K562 (cell line): ENCODE measurements around the gene ACTRT2. TPM values are rescaled to one million over a fixed set of nuclear protein-coding genes. Genes with fewer than 3 reads are reported as not detected.

Source experiments
- CEBPZ ChIP-seq: fragments of 150-350 bp; IDR thresholded peaks from 2 replicates; pipeline ENCODE4 v1.6.1; 2014; ENCODE audit warnings: low read depth, mild to moderate bottlenecking, low read length, borderline replicate concordance
- CTCF ChIP-seq, 3 experiments: IDR thresholded peaks in 2 of 3; conservative IDR thresholded peaks in 1 of 3; 2 replicates each; pipeline ENCODE4 v1.5.1; 2011 to 2012; ENCODE audit warnings: low read length in 3 of 3, mild to moderate bottlenecking in 3 of 3, control low read depth in 2 of 3, improper control_type of control experiment in 1 of 3, inconsistent platforms in 1 of 3, low read depth in 1 of 3, mixed read lengths in 1 of 3, moderate library complexity in 1 of 3; ENCODE audit not compliant: insufficient read depth in 2 of 3
- GATAD2B ChIP-seq: fragments of 450-650 bp; IDR thresholded peaks from 2 replicates; pipeline ENCODE4 v1.6.1; 2017; ENCODE audit warnings: mild to moderate bottlenecking, borderline replicate concordance
- IRF2 ChIP-seq: sonication (generic); formaldehyde crosslinking; IDR thresholded peaks from 2 replicates; pipeline ENCODE4 v1.8.1; 2022; ENCODE audit warnings: mild to moderate bottlenecking, missing genetic modification reagents
- KDM1A ChIP-seq, 2 experiments: fragments of 450-650 bp; IDR thresholded peaks; 2 replicates each; pipeline ENCODE4 v1.6.1; 2016; ENCODE audit warnings: mild to moderate bottlenecking in 2 of 2
- REST ChIP-seq, 2 experiments: fragments of 450-650 bp; formaldehyde crosslinking in 1 of 2; IDR thresholded peaks; 2 replicates each; pipeline versions ENCODE4 v1.4.0 to v1.6.1; 2014 to 2020; ENCODE audit warnings: mild to moderate bottlenecking in 2 of 2, borderline replicate concordance in 1 of 2, low read depth in 1 of 2
- SPI1 ChIP-seq: IDR thresholded peaks from 2 replicates; pipeline ENCODE4 v1.6.1; 2011; ENCODE audit warnings: low read depth, low read length, control low read depth, borderline replicate concordance
- ZEB2 ChIP-seq: fragments of 450-650 bp; IDR thresholded peaks from 2 replicates; pipeline ENCODE4 v1.6.1; 2016
- ZHX1 ChIP-seq: fragments of 150-350 bp; conservative IDR thresholded peaks from 2 replicates; pipeline ENCODE4 v1.6.1; 2014; ENCODE audit warnings: low read length
- polyA plus RNA-seq, 8 experiments: library from polyadenylated mRNA; depleted of rRNA in 4 of 8; stranded (reverse) in 5 of 8; unstranded in 3 of 8; fragments of >200 nt; fragmentation: Nextera tagmentation in 2 of 8; fragmentation: Illumina TruSeq in 1 of 8; extraction: Ambion mirVana in 2 of 8; extraction: Trizol in 1 of 8; gene quantifications; 2 replicates each; pipeline versions ENCODE4 v1.2.1 to v1.2.3, GENCODE V29; 2011 to 2014; ENCODE audit warnings: inconsistent platforms in 1 of 8, missing spikeins in 1 of 8
- total RNA-seq, 7 experiments: library from RNA; depleted of rRNA in 6 of 7; stranded (reverse); fragments of >200 nt in 6 of 7; fragmentation: Illumina TruSeq in 2 of 7; extraction: Trizol in 2 of 7; gene quantifications; 2 replicates each; pipeline versions ENCODE4 v1.2.1 to v1.2.3, GENCODE V29; 2011 to 2021; ENCODE audit warnings: low replicate concordance in 1 of 7

The ACTRT2 gene
- total and polyA plus RNA-seq, 9 of the 15 experiments (the other 6 are each of a cell fraction or from before 2014, with no cell fraction given), result not detected

GRCh38 chr1:3012456-3013291 is 8.6 kb upstream of the ACTRT2 start (continued):
- no peak for TF ChIP-seq GATAD2B
- no peak for TF ChIP-seq KDM1A (IDR thresholded peaks at IDR 0.05)
- no peak for TF ChIP-seq ZEB2
- peak; percentile 50 to 74 (median 61); a peak in 5 of 6 replicates for TF ChIP-seq CTCF (IDR thresholded peaks at IDR 0.05 in 2 of 3, conservative IDR thresholded peaks at IDR 0.05 in 1 of 3; ENCODE audit: insufficient read depth in 2 of 3, low read depth in 1 of 3, low read length in 3 of 3)
- no peak for TF ChIP-seq CEBPZ
- TF ChIP-seq REST (IDR thresholded peaks at IDR 0.05; ENCODE audit: borderline replicate concordance), result peak; percentile 58; the same call in 1 of the 2 replicates
- no peak for TF ChIP-seq REST (CRISPR knock-in tag; IDR thresholded peaks at IDR 0.05; ENCODE audit: low read depth)
- TF ChIP-seq IRF2 (CRISPR knock-in tag), result no peak
- TF ChIP-seq ZHX1, result no peak
- TF ChIP-seq SPI1, result peak; percentile 33; the same call in 1 of the 2 replicates
